Measurements from ENCODE around the gene PHACTR4. TPM values are rescaled to one million over a fixed set of nuclear protein-coding genes. Genes with fewer than 3 reads are reported as not detected.
A peak's percentile ranks its signal among the peaks of the same experiment; 100 is the strongest.
"Not testable (repeated sequence)": the region's sequence is repeated elsewhere in the genome, so short reads cannot be mapped to it uniquely, and the experiment has no call there.

PHACTR4 gene
- total RNA-seq, 2 experiments from 2014 or later = 28.3 to 29.7 TPM

DNA sequence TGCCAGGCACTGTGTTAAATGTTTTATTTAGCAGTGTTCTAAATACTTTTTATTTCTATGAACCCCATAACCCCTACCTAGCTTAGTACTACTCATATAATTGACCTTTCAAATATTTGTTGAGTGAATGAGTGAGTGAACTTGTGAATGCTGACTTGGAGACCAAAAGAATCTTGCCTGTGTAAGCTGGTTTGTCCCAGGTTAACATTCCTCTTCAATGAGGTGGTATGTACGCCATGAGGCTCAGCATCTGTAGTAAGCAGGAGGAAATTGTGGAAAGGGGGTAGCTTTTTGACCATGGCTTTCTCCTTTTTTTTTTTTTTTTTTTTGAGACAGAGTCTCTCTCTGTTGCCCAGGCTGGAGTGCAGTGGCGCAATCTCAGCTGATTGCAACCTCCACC, 26.1 kb upstream of the PHACTR4 start:
- Mint-ChIP-seq H3K27me3 (no peaks in the 10 kb centered on the region), H3K4me3 (no peak overlapping the region), H3K36me3 (no peaks in the 10 kb centered on the region), H3K9me3 (no peaks in the 10 kb centered on the region), H3K27ac (no peak overlapping the region), H3K4me1 (peaks cover 10% of the 10 kb centered on the region)
- no peak for DNase-seq
- no peak for ATAC-seq (ENCODE audit: low read depth)
- POLR2A ChIA-PET = interaction anchor here (0.6 to 1.8 kb wide), 2 partner anchors 15 to 838 kb away, joined by 3 to 8 read pairs; partner anchors contain the start of genes MED18 and SRSF4

DNA sequence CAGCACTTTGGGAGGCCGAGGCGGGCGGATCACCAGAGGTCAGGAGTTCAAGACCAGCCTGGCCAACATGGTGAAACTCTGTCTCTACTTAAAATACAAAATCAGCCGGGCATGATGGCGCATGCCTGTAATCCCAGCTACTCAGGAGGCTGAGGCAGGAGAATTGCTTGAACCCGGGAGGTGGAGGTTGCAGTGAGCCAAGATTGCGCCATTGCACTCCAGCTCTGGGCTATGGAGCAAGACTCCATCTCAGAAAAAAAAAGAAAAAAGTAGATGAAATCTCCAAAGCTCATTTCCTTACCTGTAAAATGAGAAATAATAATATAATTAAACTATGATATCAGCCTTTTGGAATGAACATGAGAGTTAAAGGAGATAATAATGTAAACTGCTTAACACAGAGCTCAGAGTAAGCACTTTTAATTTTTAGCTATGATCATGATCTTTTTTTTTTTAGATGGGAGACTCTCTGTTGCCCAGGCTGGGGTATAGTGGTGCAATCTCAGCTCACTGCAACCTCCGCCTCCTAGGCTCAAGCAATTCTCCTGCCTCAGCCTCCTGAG, 16.2 kb upstream of the PHACTR4 start:
- POLR2A ChIA-PET = interaction anchor here (0.6 kb wide), 1 partner anchor 17 kb away, joined by 4 read pairs; no protein-coding TSS in a partner anchor
- H3K4me1 Mint-ChIP-seq; H3K4me3 Mint-ChIP-seq; H3K9me3 Mint-ChIP-seq; H3K36me3 Mint-ChIP-seq; H3K27ac Mint-ChIP-seq; DNase-seq; ATAC-seq (ENCODE audit: low read depth); H3K27me3 Mint-ChIP-seq: not testable (repeated sequence)

DNA sequence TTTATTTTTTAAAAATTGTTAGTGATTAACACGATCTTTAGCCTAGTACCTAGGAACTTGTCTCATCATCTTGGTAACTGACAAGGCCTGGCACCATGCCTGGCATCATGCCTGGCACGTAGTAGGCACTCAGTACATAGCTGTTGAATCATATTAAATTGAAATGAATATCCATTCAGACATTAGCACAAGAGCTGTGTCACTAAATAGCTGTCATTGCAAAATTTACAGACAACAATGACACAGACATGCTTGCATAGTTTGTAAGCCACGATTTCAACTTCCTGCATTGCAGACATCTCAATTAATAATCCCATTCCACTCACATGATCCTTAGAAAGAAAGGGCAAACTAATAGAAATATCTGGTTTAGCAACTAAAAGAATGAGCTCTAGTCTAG, 15.4 kb upstream of the PHACTR4 start:
- Mint-ChIP-seq H3K27me3 (no peaks in the 10 kb centered on the region), H3K27ac (no peak overlapping the region), H3K9me3 (no peaks in the 10 kb centered on the region), H3K36me3 (no peaks in the 10 kb centered on the region), H3K4me3 (no peak overlapping the region), H3K4me1 (peaks cover 4% of the 10 kb centered on the region)
- ATAC-seq (ENCODE audit: low read depth) (no peak), DNase-seq (no peak)
- POLR2A ChIA-PET = interaction anchor here (0.6 to 0.8 kb wide), 2 partner anchors 106 to 163 kb away, joined by 3 to 4 read pairs; no protein-coding TSS in a partner anchor

DNA sequence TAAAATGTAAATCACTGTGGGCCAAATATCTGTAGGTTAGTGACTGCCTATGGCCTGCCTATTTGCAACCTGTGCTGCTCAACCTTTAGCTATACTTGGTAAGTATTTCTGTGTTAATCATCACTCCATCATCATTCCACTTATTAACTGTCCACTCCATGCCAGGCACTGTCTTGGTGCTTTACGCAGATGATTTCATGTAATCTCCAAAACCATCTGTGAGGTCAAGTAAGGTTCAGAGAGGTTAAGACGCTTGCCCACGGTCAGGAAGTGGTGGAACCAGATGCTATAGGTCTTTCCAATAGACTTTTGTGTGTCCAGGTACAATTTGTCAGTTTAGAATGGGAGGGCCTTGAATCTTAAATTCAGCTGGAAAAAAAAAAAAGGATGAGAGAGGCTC, 10.8 kb upstream of the PHACTR4 start:
- H3K27ac Mint-ChIP-seq = no peak overlapping the region
- no peaks in the 10 kb centered on the region for H3K9me3 Mint-ChIP-seq
- H3K4me1 Mint-ChIP-seq = peaks cover 4% of the 10 kb centered on the region
- DNase-seq = no peak
- peaks cover 10% of the 10 kb centered on the region for H3K27me3 Mint-ChIP-seq
- H3K4me3 Mint-ChIP-seq = no peak overlapping the region
- H3K36me3 Mint-ChIP-seq = no peaks in the 10 kb centered on the region
- POLR2A ChIA-PET = interaction anchor here (1.0 to 3.0 kb wide), 3 partner anchors 110 to 399 kb away, joined by 3 to 16 read pairs (median 10); partner anchors contain the start of gene XKR8
- ATAC-seq (ENCODE audit: low read depth) = no peak

DNA sequence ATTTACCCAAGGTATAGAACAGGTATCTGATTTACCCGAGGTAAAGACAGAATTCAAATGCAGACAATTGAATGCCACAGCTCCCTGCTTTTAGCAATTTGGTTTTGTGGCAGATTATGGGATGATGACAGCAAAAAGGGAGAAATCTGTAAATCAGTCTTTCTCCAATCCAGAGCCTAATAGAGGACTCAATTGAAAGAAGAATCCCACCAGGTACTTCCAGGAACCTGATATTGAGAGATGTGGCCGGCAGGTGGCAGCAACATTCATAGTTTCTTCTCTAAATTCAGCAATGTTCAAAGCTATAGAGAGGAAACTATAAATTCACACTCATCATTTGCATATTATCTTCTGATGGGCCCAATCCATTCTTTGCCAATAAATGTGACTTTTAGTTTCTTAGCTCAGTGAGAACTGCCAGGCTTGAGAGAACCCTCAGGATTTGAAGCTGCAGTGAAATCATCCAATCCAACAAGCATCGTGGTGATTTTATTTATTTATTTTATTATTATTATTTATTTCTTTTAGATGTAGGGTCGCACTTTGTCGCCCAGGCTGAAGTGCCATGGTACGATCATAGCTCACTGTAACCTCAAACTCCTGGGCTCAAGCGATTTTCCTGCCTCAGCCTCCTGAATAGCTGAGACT, 9.8 kb upstream of the PHACTR4 start:
- peak; percentile 69 for DNase-seq
- no peaks in the 10 kb centered on the region for H3K36me3 Mint-ChIP-seq
- peak; percentile 75 for ATAC-seq (ENCODE audit: low read depth)
- H3K9me3 Mint-ChIP-seq = no peaks in the 10 kb centered on the region
- peaks cover 4% of the 10 kb centered on the region for H3K4me1 Mint-ChIP-seq
- POLR2A ChIA-PET = interaction anchor here (1.0 to 3.0 kb wide), 6 partner anchors 10 to 400 kb away, joined by 3 to 16 read pairs (median 8); partner anchors contain the start of genes PHACTR4 and XKR8
- H3K4me3 Mint-ChIP-seq = no peak overlapping the region
- peaks cover 12% of the 10 kb centered on the region for H3K27me3 Mint-ChIP-seq
- H3K27ac Mint-ChIP-seq = no peak overlapping the region

DNA sequence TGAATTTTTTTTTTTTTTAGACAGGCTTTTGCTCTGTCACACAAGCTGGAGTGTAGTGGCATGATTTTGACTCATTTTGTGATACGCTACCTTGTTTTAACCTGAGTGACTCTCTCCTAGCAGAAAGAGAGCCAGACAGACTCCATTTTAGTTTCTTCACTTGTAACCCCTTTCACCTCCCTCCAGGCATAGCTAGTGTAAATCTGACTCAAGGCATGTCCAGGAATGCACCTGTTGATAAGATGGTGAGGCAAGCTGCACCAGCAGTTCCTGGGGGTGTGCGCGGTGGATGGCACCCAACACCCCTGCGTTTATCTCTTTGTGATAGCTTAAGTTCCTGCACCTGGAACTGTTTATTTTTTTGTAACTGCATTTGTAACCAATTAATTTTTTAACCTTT, 4.7 kb upstream of the PHACTR4 start:
- no peak for ATAC-seq (ENCODE audit: low read depth)
- H3K36me3 Mint-ChIP-seq = no peaks in the 10 kb centered on the region
- H3K4me3 Mint-ChIP-seq = no peak overlapping the region
- H3K4me1 Mint-ChIP-seq = peaks cover 9% of the 10 kb centered on the region
- no peaks in the 10 kb centered on the region for H3K9me3 Mint-ChIP-seq
- POLR2A ChIA-PET = interaction anchor here (0.7 kb wide), 1 partner anchor 242 kb away, joined by 3 read pairs; no protein-coding TSS in a partner anchor
- DNase-seq = no peak
- peaks cover 16% of the 10 kb centered on the region for H3K27me3 Mint-ChIP-seq
- H3K27ac Mint-ChIP-seq = no peak overlapping the region

DNA sequence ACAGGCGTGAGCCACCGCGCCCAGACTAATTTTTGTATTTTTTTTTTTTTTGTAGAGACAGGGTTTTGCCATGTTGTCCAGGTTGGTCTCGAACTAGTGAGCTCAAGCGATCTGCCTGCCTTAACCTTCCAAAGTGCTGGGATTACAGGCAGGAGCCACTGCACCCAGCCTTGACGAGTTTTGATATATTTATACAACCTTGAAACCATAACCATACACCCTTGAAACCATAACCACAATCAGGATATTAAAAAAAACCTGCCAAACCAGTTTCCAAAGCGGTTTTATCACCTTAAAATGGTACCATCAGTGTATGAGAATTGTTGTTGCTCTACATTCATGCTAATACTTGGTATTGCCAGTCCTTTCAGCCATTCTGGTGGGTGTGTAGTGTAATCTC, 3.7 kb upstream of the PHACTR4 start:
- POLR2A ChIA-PET = no interaction called here
- Mint-ChIP-seq H3K36me3 (no peaks in the 10 kb centered on the region), H3K27me3 (peaks cover 16% of the 10 kb centered on the region), H3K4me3 (no peak overlapping the region), H3K4me1 (peaks cover 15% of the 10 kb centered on the region), H3K27ac (no peak overlapping the region), H3K9me3 (no peaks in the 10 kb centered on the region)
- ATAC-seq (ENCODE audit: low read depth) (no peak), DNase-seq (no peak)

DNA sequence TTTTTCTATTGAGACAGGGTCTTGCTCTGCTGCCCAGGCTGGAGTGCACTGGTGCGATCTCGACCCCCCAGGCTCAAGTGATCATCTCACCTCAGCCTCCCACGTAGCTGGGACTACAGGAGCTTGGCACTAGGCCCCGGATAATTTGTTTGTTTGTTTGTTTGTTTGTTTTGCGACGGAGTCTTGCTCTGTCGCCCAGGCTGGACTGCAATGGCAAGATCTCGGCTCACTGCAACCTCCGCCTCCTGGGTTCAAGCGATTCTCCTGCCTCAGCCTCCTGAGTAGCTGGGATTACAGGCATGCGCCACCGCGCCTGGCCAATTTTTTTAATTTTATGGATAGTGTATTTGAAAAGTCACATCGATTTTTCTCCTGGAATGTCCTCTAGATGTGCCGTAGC, 932 bp upstream of the PHACTR4 start:
- H3K27me3 Mint-ChIP-seq; H3K36me3 Mint-ChIP-seq; H3K9me3 Mint-ChIP-seq; ATAC-seq (ENCODE audit: low read depth); DNase-seq: not testable (repeated sequence)
- POLR2A ChIA-PET = interaction anchor here (0.8 to 1.3 kb wide), 3 partner anchors 40 to 137 kb away, joined by 4 to 7 read pairs (median 5); partner anchors contain the start of genes MED18 and RCC1
- peak overlapping the region; percentile 94 for H3K27ac Mint-ChIP-seq
- peaks cover 19% of the 10 kb centered on the region for H3K4me1 Mint-ChIP-seq
- peak overlapping the region; percentile 92 for H3K4me3 Mint-ChIP-seq

DNA sequence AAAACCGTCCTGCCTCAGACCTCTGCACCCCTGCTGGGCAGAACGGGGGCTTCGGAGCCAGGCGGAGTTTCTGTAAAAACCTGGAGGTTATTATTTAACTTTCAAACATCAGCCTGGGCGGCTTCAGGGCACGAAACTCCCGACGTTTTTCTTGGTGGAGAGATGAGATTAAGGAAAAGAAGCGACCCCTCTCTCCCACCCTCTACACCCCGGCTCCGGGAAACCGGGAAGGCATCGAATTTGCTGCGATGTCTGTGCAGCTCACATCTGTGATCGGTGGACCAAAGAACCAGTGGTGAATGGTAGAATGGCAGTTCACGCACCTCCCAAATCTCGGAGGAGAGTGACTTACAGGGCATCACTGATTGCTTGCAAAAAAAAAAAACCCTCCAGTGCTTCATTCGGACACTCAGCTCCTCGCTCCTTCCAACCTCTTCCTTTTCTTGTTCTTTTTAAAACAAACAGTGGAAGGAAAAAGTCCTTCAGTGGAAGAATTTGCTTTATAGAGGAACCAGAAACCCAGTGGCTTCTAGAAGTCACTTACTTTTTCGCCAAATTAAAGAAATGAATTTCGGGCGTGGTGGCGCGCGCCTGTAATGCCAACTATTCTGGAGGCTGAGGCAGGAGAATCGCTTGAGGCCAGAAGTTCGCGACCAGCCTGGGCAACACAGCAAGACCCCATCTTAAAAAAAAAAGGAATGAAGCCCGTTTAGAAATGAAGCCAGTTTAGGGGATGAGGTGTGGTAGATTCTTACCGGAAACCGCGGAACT, 884 bp downstream of the PHACTR4 start:
- POLR2A ChIA-PET = interaction anchor here (0.6 to 2.2 kb wide), 7 partner anchors 17 to 289 kb away, joined by 3 to 10 read pairs (median 4); partner anchors contain the start of gene RCC1
- DNase-seq (no peak), ATAC-seq (ENCODE audit: low read depth) (peak; percentile 34)
- H3K27me3 Mint-ChIP-seq = peaks cover 3% of the 10 kb centered on the region
- H3K36me3 Mint-ChIP-seq = peaks cover 6% of the 10 kb centered on the region
- no peaks in the 10 kb centered on the region for H3K9me3 Mint-ChIP-seq
- H3K27ac Mint-ChIP-seq = peak overlapping the region; percentile 90
- peak overlapping the region; percentile 92 for H3K4me3 Mint-ChIP-seq
- H3K4me1 Mint-ChIP-seq = peaks cover 19% of the 10 kb centered on the region

DNA sequence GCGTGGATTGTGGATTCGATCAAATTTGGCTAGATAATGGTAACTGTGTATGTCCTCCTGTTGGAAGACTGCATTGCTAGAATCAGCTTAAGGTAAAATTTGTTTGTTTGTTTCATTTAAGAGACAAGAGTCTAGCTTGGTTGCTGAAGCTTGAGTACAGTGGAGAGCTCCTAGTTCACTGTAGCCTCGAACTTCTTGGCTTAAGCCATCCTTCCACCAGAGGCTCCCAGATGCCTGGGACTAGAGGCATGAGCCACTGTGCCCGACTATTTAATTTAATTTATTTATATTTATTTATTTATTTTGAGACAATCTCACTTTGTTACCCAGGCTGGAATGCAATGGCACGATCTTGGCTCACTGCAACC, 1.5 kb downstream of the PHACTR4 start:
- H3K36me3 Mint-ChIP-seq = peaks cover 6% of the 10 kb centered on the region
- ATAC-seq (ENCODE audit: low read depth) = no peak
- POLR2A ChIA-PET = interaction anchor here (0.6 to 2.2 kb wide), 6 partner anchors 122 to 288 kb away, joined by 3 to 10 read pairs (median 4); partner anchors contain the start of gene RCC1
- H3K27me3 Mint-ChIP-seq = no peaks in the 10 kb centered on the region
- H3K27ac Mint-ChIP-seq = no peak overlapping the region
- H3K9me3 Mint-ChIP-seq = no peaks in the 10 kb centered on the region
- DNase-seq = no peak
- H3K4me1 Mint-ChIP-seq = peaks cover 19% of the 10 kb centered on the region
- H3K4me3 Mint-ChIP-seq = peak overlapping the region; percentile 92

DNA sequence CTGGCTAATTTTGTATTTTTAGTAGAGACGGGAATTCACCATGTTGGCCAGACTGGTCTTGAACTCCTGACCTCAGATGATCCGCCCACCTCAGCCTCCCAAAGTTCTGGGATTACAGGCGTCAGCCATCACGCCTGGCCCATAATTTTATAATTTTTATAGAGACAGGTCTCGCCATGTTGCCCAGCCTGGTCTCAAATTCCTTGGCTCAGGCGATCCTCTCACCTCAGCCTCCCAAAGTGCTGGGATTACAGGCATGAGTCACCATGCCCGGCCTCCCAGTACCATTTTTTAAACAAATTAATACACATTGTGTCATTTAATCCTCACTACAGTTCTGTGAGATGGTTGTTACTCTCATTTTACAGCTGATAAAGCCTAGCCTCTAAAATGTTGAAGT, 3.9 kb downstream of the PHACTR4 start:
- H3K27ac Mint-ChIP-seq; POLR2A ChIA-PET; H3K4me3 Mint-ChIP-seq; DNase-seq; H3K9me3 Mint-ChIP-seq; ATAC-seq (ENCODE audit: low read depth); H3K36me3 Mint-ChIP-seq; H3K27me3 Mint-ChIP-seq: not testable (repeated sequence)
- peaks cover 15% of the 10 kb centered on the region for H3K4me1 Mint-ChIP-seq

DNA sequence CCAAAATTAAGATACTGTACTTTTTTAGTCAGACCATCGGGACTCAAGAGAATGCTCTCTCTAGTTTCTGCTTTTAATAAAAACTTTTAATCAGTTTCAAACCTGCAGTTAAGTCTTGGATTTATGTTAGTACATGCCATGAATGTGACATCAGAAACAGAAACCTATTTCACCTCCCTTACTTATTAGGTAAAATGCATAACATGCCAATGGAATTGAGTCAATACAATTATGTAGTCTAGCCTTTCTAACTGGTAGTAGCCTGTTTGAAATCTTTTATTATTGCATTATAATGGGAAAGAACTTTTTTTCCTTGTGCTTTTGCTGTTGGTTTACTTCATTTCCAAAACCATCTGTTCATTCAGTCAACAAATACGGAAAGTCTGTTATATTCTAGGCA, 4.8 kb downstream of the PHACTR4 start:
- POLR2A ChIA-PET = no interaction called here
- Mint-ChIP-seq H3K36me3 (peaks cover 10% of the 10 kb centered on the region), H3K4me3 (no peak overlapping the region), H3K27ac (no peak overlapping the region), H3K9me3 (no peaks in the 10 kb centered on the region), H3K4me1 (peaks cover 12% of the 10 kb centered on the region), H3K27me3 (no peaks in the 10 kb centered on the region)
- ATAC-seq (ENCODE audit: low read depth) (no peak), DNase-seq (no peak)

DNA sequence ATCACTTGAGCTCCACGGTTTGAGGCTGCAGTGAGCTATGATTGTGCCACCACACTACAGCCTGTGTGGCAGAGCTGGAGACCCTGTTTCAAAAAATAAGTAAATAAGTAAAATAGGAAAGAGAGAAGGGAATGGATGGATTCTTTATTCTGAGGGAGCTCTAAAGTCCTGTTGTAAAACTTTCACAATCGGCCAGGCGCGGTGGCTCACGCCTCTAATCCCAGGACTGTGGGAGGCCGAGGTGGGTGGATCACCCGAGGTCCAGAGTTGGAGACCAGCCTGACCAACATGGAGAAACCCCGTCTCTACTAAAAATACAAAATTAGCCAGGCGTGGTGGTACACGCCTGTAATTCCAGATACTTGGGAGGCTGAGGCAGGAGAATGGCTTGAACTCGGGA, 6.1 kb downstream of the PHACTR4 start:
- H3K9me3 Mint-ChIP-seq; H3K27ac Mint-ChIP-seq; H3K27me3 Mint-ChIP-seq; DNase-seq; ATAC-seq (ENCODE audit: low read depth); H3K4me1 Mint-ChIP-seq; H3K4me3 Mint-ChIP-seq: not testable (repeated sequence)
- POLR2A ChIA-PET = interaction anchor here (0.6 to 1.1 kb wide), 2 partner anchors 16 to 46 kb away, joined by 3 to 5 read pairs; no protein-coding TSS in a partner anchor
- peaks cover 13% of the 10 kb centered on the region for H3K36me3 Mint-ChIP-seq
